Lower leg skin (tissue), 4 donors: ENCODE data around the gene GMEB2. TPM values are rescaled to one million over a fixed set of nuclear protein-coding genes. Genes with fewer than 3 reads are reported as not detected.
"Not testable (repeated sequence)": the region's sequence is repeated elsewhere in the genome, so short reads cannot be mapped to it uniquely, and the experiment has no call there.

ENCODE experiments used
- DNase-seq, 2 donors: peaks; one replicate each; pipeline ENCODE4 v3.0.0-alpha.2; 2019; ENCODE audit warnings: low spot score in 2 of 2
- H3K4me3 ChIP-seq: fragments of 200-600 bp; sonication (generic); 2 replicates; pipeline ENCODE4 v1.5.1; 2017; ENCODE audit warnings: mild to moderate bottlenecking, low read depth; ENCODE audit not compliant: poor library complexity, severe bottlenecking
- CTCF ChIP-seq, 3 donors: fragments of 450-650 bp; IDR thresholded peaks; one replicate each; pipeline ENCODE4 v1.5.1; 2016; ENCODE audit warnings: antibody characterized with exemption in 3 of 3, mild to moderate bottlenecking in 3 of 3, moderate library complexity in 2 of 3
- POLR2A ChIP-seq, 2 donors: fragments of 450-650 bp; IDR thresholded peaks; one replicate each; pipeline ENCODE4 v1.6.1; 2016 to 2017; ENCODE audit warnings: antibody characterized with exemption in 2 of 2, mild to moderate bottlenecking in 1 of 2, moderate library complexity in 1 of 2
- WGBS, 2 donors: methylation state at CpG; one replicate each; pipeline ENCODE4 v1.1.5; 2018; 5-methylcytosine and 5-hydroxymethylcytosine counted together
- intact Hi-C: fragments of 100-400 bp; cut with DNase I; formaldehyde crosslinking; loops from one replicate; pipeline ENCODE4 v1.15.0; 2023; ENCODE audit warnings: low total_unique reads
- total RNA-seq, 4 donors: library from RNA; depleted of rRNA; stranded (reverse); fragments of >200 nt; gene quantifications; one replicate each; pipeline ENCODE4 v1.1.0, GENCODE V29; 2016

GMEB2 gene
- total RNA-seq, 4 donors from 2014 or later: 11.9 to 18.3 (median 13.7) TPM

- TF ChIP-seq POLR2A (IDR thresholded peaks at IDR 0.05) (no peak), CTCF (IDR thresholded peaks at IDR 0.05) (no peak)
- DNase-seq: no peak
Observed at GRCh38 chr20:63617876-63618265, 9.0 kb downstream of the GMEB2 start.

GRCh38 chr20:63617092-63617875 lies 9.6 kb downstream of the GMEB2 start:
- intact Hi-C loops: no loop called here
- WGBS, 2 donors: 92 to 94% methylated on average over 36 to 41 of the region's 41 CpGs
- no peak overlapping the region for H3K4me3 ChIP-seq
- TF ChIP-seq CTCF (IDR thresholded peaks at IDR 0.05): no peak
- TF ChIP-seq POLR2A (IDR thresholded peaks at IDR 0.05): no peak
- no peak for DNase-seq

More at GRCh38 chr20:63617876-63618265, 9.0 kb downstream of the GMEB2 start:
- H3K4me3 ChIP-seq: no peak overlapping the region
- intact Hi-C loops: no loop called here
- WGBS, 2 donors: 93 to 98% methylated on average over 8 of the region's 8 CpGs

GRCh38 chr20:63613863-63614594 lies 12.9 kb downstream of the GMEB2 start:
- DNase-seq, H3K4me3 ChIP-seq, intact Hi-C loops: not testable (repeated sequence)
- 83 to 87% methylated on average over 17 to 18 of the region's 18 CpGs for WGBS, 2 donors

- DNase-seq: no peak
- WGBS, 2 donors: 72 to 80% methylated on average over 20 of the region's 20 CpGs
- intact Hi-C loops: no loop called here
- no peak for TF ChIP-seq CTCF (IDR thresholded peaks at IDR 0.05)
- no peak for TF ChIP-seq POLR2A (IDR thresholded peaks at IDR 0.05)
- no peak overlapping the region for H3K4me3 ChIP-seq
Observed at GRCh38 chr20:63612276-63612931, 14.5 kb downstream of the GMEB2 start.

GRCh38 chr20:63611646-63612045 lies 15.3 kb downstream of the GMEB2 start:
- no peak overlapping the region for H3K4me3 ChIP-seq
- 89 to 93% methylated on average over 10 of the region's 10 CpGs for WGBS, 2 donors
- intact Hi-C loops: no loop called here
- no peak for DNase-seq
- no peak for TF ChIP-seq CTCF (IDR thresholded peaks at IDR 0.05)
- no peak for TF ChIP-seq POLR2A (IDR thresholded peaks at IDR 0.05)
